Ishikawa (cell line): Measurements from ENCODE around the gene OR2S2.

Experiments
- CREB1 ChIP-seq: IDR thresholded peaks from 2 replicates; pipeline ENCODE4 v1.6.1; 2012; ENCODE audit warnings: low read depth
- EGR1 ChIP-seq: IDR thresholded peaks from 2 replicates; pipeline ENCODE4 v1.6.1; 2012
- EP300 ChIP-seq: IDR thresholded peaks from 2 replicates; pipeline ENCODE4 v1.6.1; 2012; ENCODE audit warnings: borderline replicate concordance
- FOXM1 ChIP-seq: IDR thresholded peaks from 2 replicates; pipeline ENCODE4 v1.6.1; 2012; ENCODE audit warnings: low read depth, borderline replicate concordance
- NFIC ChIP-seq: IDR thresholded peaks from 2 replicates; pipeline ENCODE4 v1.6.1; 2012
- RAD21 ChIP-seq: IDR thresholded peaks from 2 replicates; pipeline ENCODE4 v1.6.1; 2012; ENCODE audit warnings: low read depth
- TAF1 ChIP-seq: IDR thresholded peaks from 2 replicates; pipeline ENCODE4 v1.6.1; 2012; ENCODE audit warnings: low read depth, mild to moderate bottlenecking
- TCF12 ChIP-seq: IDR thresholded peaks from 2 replicates; pipeline ENCODE4 v1.6.1; 2012; ENCODE audit warnings: low read depth
- TEAD4 ChIP-seq: IDR thresholded peaks from 2 replicates; pipeline ENCODE4 v1.6.1; 2012
- ZBTB7A ChIP-seq: IDR thresholded peaks from 2 replicates; pipeline ENCODE4 v1.6.1; 2012; ENCODE audit warnings: low read depth
- TF ChIP-seq, protein P1 (sequence below): IDR thresholded peaks from 2 replicates; pipeline ENCODE4 v1.6.1; 2012
- TF ChIP-seq, protein P2 (sequence below): IDR thresholded peaks from 2 replicates; pipeline ENCODE4 v1.6.1; 2012
- TF ChIP-seq, protein P3 (sequence below): IDR thresholded peaks from 2 replicates; pipeline ENCODE4 v1.6.1; 2012; ENCODE audit warnings: low read depth, mild to moderate bottlenecking

The OR2S2 gene

DNA sequence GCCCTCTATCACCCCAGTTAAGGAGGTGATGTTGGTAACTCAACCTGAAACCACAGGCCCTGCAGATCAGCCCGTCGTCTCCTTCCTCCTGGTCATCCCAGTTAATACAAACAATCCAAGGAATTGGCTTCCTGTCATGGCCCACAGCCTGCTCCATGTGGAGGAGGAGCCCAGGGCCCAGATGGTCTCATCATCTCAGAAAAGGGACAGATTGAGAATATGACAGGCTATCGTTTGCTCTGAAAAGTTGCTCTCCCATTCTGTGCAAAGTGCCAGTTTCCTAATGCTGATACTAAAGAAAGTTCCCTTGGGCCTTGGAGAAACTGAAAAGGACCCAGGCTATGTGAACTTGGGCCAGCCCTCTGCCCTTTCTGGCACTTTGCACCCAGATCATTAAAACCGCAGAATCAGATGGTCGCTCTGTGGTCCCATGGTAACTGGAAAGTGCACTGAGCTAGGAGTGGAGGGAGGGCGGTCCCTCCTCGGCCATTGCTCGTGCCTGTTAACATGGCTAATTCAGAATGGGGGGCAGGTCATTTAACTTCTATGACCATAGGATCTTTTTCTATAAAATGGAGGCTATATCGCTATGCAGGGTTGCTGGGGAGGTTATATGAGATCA, 49.3 kb downstream of the OR2S2 start:
- 0 out of 2 replicates have a peak, but pooled peaks have one; percentile 3 for TF ChIP-seq TCF12
- TF ChIP-seq, protein P1, sequence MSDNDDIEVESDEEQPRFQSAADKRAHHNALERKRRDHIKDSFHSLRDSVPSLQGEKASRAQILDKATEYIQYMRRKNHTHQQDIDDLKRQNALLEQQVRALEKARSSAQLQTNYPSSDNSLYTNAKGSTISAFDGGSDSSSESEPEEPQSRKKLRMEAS: peak; percentile 10; the same call in 1 of the 2 replicates
- no peak for TF ChIP-seq TEAD4

DNA sequence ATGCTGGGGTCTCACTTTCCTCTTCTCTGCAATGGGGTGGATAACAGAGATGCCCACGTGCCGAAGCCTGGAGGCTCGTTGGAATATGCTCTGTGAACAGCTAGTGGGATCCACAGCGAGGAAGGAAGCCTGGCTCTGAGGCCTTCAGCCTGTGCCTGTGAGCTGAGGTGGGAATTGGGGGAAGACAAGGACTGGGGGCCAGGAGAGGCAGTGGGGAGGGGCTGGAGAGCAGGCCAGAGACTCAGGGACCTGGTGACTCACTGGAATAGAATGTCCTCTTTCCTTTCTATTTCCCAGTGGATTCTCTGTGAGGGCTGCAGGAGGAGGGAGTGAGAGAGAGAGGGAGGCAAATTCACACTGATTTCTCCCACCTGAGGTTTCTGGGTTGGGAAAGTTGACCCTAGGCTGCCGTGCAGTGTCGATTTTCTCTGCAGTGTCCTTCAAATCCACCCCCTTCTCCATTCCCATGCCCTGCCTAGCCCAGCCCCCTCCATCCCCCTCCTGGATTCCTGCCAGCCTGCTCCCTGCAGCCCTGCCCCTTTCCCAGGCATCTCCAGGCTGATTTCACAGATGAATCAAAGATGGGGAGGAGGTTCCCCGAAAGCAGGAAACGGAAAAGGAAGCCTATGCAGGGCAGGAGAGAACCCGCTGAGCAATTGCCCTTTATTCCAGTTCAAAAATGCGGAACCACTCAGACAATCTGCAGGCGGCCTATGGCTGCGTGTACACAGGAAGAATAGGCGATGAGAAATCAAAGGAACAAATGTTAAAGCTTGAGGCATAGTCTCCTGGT, 50.0 kb downstream of the OR2S2 start:
- TF ChIP-seq, protein P1: 0 out of 2 replicates have a peak, but pooled peaks have one; percentile 22
- TF ChIP-seq TEAD4: peak; percentile 57
- peak; percentile 86 for TF ChIP-seq ZBTB7A
- TF ChIP-seq NFIC: peak; percentile 92
- TF ChIP-seq EGR1: 0 out of 2 replicates have a peak, but pooled peaks have one; percentile 7
- 0 out of 2 replicates have a peak, but pooled peaks have one; percentile 35 for TF ChIP-seq TAF1
- TF ChIP-seq EP300: peak; percentile 78; the same call in 1 of the 2 replicates
- TF ChIP-seq TCF12: peak; percentile 33; the same call in 1 of the 2 replicates
- TF ChIP-seq, protein P2, sequence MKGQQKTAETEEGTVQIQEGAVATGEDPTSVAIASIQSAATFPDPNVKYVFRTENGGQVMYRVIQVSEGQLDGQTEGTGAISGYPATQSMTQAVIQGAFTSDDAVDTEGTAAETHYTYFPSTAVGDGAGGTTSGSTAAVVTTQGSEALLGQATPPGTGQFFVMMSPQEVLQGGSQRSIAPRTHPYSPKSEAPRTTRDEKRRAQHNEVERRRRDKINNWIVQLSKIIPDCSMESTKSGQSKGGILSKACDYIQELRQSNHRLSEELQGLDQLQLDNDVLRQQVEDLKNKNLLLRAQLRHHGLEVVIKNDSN: no peak
- TF ChIP-seq FOXM1: peak; percentile 79
- no peak for TF ChIP-seq CREB1
- TF ChIP-seq RAD21: no peak
- TF ChIP-seq, protein P3, sequence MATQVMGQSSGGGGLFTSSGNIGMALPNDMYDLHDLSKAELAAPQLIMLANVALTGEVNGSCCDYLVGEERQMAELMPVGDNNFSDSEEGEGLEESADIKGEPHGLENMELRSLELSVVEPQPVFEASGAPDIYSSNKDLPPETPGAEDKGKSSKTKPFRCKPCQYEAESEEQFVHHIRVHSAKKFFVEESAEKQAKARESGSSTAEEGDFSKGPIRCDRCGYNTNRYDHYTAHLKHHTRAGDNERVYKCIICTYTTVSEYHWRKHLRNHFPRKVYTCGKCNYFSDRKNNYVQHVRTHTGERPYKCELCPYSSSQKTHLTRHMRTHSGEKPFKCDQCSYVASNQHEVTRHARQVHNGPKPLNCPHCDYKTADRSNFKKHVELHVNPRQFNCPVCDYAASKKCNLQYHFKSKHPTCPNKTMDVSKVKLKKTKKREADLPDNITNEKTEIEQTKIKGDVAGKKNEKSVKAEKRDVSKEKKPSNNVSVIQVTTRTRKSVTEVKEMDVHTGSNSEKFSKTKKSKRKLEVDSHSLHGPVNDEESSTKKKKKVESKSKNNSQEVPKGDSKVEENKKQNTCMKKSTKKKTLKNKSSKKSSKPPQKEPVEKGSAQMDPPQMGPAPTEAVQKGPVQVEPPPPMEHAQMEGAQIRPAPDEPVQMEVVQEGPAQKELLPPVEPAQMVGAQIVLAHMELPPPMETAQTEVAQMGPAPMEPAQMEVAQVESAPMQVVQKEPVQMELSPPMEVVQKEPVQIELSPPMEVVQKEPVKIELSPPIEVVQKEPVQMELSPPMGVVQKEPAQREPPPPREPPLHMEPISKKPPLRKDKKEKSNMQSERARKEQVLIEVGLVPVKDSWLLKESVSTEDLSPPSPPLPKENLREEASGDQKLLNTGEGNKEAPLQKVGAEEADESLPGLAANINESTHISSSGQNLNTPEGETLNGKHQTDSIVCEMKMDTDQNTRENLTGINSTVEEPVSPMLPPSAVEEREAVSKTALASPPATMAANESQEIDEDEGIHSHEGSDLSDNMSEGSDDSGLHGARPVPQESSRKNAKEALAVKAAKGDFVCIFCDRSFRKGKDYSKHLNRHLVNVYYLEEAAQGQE: no peak
